Stomach (tissue), 9 donors: ENCODE measurements around the gene FOXE3. TPM values are rescaled to one million over a fixed set of nuclear protein-coding genes. Genes with fewer than 3 reads are reported as not detected.

Source experiments
- DNase-seq, 2 donors: peaks; one replicate each; pipeline versions ENCODE4 v3.0.0 to v3.0.0-alpha.2; 2013 to 2019
- H3K27ac ChIP-seq, 5 donors: fragments of 200-600 bp in 4 of 5; sonication (generic) in 4 of 5; one replicate each; pipeline ENCODE4 v1.5.1; 2013 to 2019; ENCODE audit warnings: mild to moderate bottlenecking in 1 of 5, moderate library complexity in 1 of 5
- H3K27me3 ChIP-seq, 3 donors: fragments of 200-600 bp; sonication (generic); one replicate each; pipeline ENCODE4 v1.5.1; 2017 to 2019; ENCODE audit warnings: mixed run types in 1 of 3
- H3K36me3 ChIP-seq, 4 donors: fragments of 200-600 bp; sonication (generic); 1 replicate in 3 of 4; 2 replicates in 1 of 4; pipeline ENCODE4 v1.5.1; 2016 to 2019
- H3K4me1 ChIP-seq, 4 donors: fragments of 200-600 bp; sonication (generic); one replicate each; pipeline ENCODE4 v1.5.1; 2016 to 2019
- H3K4me3 ChIP-seq, 4 donors: fragments of 200-600 bp; sonication (generic) in 3 of 4; one replicate each; pipeline ENCODE4 v1.5.1; 2016 to 2019; ENCODE audit warnings: mild to moderate bottlenecking in 1 of 4
- H3K9me3 ChIP-seq, 4 donors: fragments of 200-600 bp; sonication (generic); one replicate each; pipeline ENCODE4 v1.5.1; 2016 to 2019
- EP300 ChIP-seq: sonication (generic); formaldehyde crosslinking; IDR thresholded peaks from one replicate; pipeline ENCODE4 v1.6.1; 2017; ENCODE audit warnings: antibody characterized with exemption
- POLR2A ChIP-seq, 4 donors: fragments of 450-650 bp; IDR thresholded peaks; one replicate each; pipeline ENCODE4 v1.6.1; 2016; ENCODE audit warnings: antibody characterized with exemption in 4 of 4, control low read depth in 2 of 4, mild to moderate bottlenecking in 1 of 4, moderate library complexity in 1 of 4
- POLR2AphosphoS5 ChIP-seq, 3 donors: sonication (generic); formaldehyde crosslinking; IDR thresholded peaks; one replicate each; pipeline ENCODE4 v1.6.1; 2016; ENCODE audit warnings: antibody characterized with exemption in 3 of 3
- WGBS, 5 donors: extraction: QIAGEN DNeasy Blood & Tissue Kit in 3 of 5; methylation state at CpG; one replicate each; pipeline versions ENCODE4 v1.1.5 to v1.1.7; 2013 to 2018; 5-methylcytosine and 5-hydroxymethylcytosine counted together
- intact Hi-C: fragments of 100-400 bp; cut with DNase I; formaldehyde crosslinking; loops from one replicate; pipeline ENCODE4 v1.15.1; 2023; ENCODE audit warnings: low total_unique reads
- polyA plus RNA-seq, 3 donors: library from polyadenylated mRNA; stranded (reverse); fragments of 200-250 nt; gene quantifications; one replicate each; pipeline ENCODE4 v1.2.3, GENCODE V29; 2013
- total RNA-seq, 5 donors: library from RNA; depleted of rRNA; stranded (reverse); fragments of >200 nt; gene quantifications; one replicate each; pipeline versions ENCODE4 v1.1.0 to v1.2.3, GENCODE V29; 2014 to 2016
- TF ChIP-seq, protein P1 (sequence below), 7 experiments: fragments of 450-650 bp in 4 of 7; fragments of 200-600 bp in 3 of 7; sonication (generic) in 3 of 7; IDR thresholded peaks; one replicate each; pipeline ENCODE4 v1.5.1; 2016 to 2019; ENCODE audit warnings: antibody characterized with exemption in 7 of 7, control low read depth in 2 of 7, mild to moderate bottlenecking in 1 of 7
- donor health status: healthy with polysubstance abuse.
- donor health status: Bipolar disorder and iron deficiency.
- donor health status: healthy.

FOXE3 gene
- total and polyA plus RNA-seq, 8 donors = not detected

- intact Hi-C loops = no loop called here
- no peak for DNase-seq
- WGBS, 5 donors = 68 to 74% (median 73%) methylated on average over 4 of the region's 4 CpGs
- Histone ChIP-seq H3K36me3 (no peaks in the 10 kb centered on the region), H3K9me3 (no peaks in the 10 kb centered on the region), H3K4me1 (peaks cover 0 to 11% (median 8%) of the 10 kb centered on the region in 4 donors), H3K27ac (no peak overlapping the region), H3K4me3 (no peak overlapping the region), H3K27me3 (peaks cover 0 to 73% (median 3%) of the 10 kb centered on the region in 3 donors)
- no peak for TF ChIP-seq POLR2AphosphoS5 (IDR thresholded peaks at IDR 0.05)
- no peak for TF ChIP-seq POLR2A (IDR thresholded peaks at IDR 0.05)
- TF ChIP-seq, protein P1, sequence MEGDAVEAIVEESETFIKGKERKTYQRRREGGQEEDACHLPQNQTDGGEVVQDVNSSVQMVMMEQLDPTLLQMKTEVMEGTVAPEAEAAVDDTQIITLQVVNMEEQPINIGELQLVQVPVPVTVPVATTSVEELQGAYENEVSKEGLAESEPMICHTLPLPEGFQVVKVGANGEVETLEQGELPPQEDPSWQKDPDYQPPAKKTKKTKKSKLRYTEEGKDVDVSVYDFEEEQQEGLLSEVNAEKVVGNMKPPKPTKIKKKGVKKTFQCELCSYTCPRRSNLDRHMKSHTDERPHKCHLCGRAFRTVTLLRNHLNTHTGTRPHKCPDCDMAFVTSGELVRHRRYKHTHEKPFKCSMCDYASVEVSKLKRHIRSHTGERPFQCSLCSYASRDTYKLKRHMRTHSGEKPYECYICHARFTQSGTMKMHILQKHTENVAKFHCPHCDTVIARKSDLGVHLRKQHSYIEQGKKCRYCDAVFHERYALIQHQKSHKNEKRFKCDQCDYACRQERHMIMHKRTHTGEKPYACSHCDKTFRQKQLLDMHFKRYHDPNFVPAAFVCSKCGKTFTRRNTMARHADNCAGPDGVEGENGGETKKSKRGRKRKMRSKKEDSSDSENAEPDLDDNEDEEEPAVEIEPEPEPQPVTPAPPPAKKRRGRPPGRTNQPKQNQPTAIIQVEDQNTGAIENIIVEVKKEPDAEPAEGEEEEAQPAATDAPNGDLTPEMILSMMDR (IDR thresholded peaks at IDR 0.05) = no peak
- TF ChIP-seq EP300 = no peak
These were observed 13.5 kb upstream of the FOXE3 start for GRCh38 chr1:47402591-47402990.

GRCh38 chr1:47403321-47403910 lies 12.7 kb upstream of the FOXE3 start:
- peaks cover 0 to 68% (median 3%) of the 10 kb centered on the region in 3 donors for H3K27me3 ChIP-seq
- 75 to 95% (median 85%) methylated on average over 4 of the region's 4 CpGs for whole genome bisulfite sequencing, 5 donors
- TF ChIP-seq, protein P1 (IDR thresholded peaks at IDR 0.05) = no peak
- no peak overlapping the region for H3K27ac ChIP-seq
- intact Hi-C loops = no loop called here
- DNase-seq = no peak
- H3K9me3 ChIP-seq = no peaks in the 10 kb centered on the region
- H3K4me3 ChIP-seq = no peak overlapping the region
- no peaks in the 10 kb centered on the region for H3K36me3 ChIP-seq
- peaks cover 0 to 11% (median 8%) of the 10 kb centered on the region in 4 donors for H3K4me1 ChIP-seq

DNA sequence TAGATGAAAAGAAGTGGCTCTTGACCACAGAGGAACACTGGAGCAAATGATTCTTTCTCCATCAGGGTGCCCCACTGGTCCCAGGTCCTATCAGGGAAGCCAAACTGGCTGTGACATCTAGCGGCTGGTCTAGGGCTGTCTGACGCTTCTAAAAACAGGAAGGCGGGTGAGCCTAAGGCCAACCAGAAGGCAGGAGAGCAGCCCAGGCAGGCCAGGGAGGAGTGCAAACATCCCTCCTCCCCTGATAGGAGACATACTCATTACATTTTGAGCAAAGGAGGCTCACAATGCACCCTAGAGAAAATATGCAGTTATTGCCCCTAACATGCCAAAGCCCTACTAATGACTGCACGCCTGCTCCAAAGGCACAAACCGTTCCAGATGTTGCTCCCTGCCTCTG lies 10.4 kb upstream of the FOXE3 start:
- Histone ChIP-seq H3K9me3 (no peaks in the 10 kb centered on the region), H3K27ac (no peak overlapping the region), H3K36me3 (no peaks in the 10 kb centered on the region), H3K4me1 (peaks cover 0 to 11% (median 8%) of the 10 kb centered on the region in 4 donors), H3K4me3 (no peak overlapping the region), H3K27me3 (peaks cover 0 to 57% (median 3%) of the 10 kb centered on the region in 3 donors)
- intact Hi-C loops = no loop called here
- DNase-seq = no peak
- TF ChIP-seq POLR2A (IDR thresholded peaks at IDR 0.05) (no peak), POLR2AphosphoS5 (IDR thresholded peaks at IDR 0.05) (no peak), EP300 (no peak)
- TF ChIP-seq, protein P1 (IDR thresholded peaks at IDR 0.05) = no peak
- 69 to 82% (median 77%) methylated on average over 3 to 5 of the region's 5 CpGs for WGBS, 5 donors

- Histone ChIP-seq H3K27ac (no peak overlapping the region), H3K9me3 (no peaks in the 10 kb centered on the region), H3K4me3 (no peak overlapping the region), H3K27me3 (peaks cover 0 to 53% (median 3%) of the 10 kb centered on the region in 3 donors), H3K36me3 (no peaks in the 10 kb centered on the region), H3K4me1 (peaks cover 0 to 9% (median 6%) of the 10 kb centered on the region in 4 donors)
- TF ChIP-seq, protein P1 (IDR thresholded peaks at IDR 0.05) = no peak
- no peak for TF ChIP-seq POLR2A (IDR thresholded peaks at IDR 0.05)
- TF ChIP-seq EP300 = no peak
- TF ChIP-seq POLR2AphosphoS5 (IDR thresholded peaks at IDR 0.05) = no peak
- WGBS, 5 donors = 92 to 96% (median 93%) methylated on average over 5 of the region's 5 CpGs
- intact Hi-C loops = no loop called here
- no peak for DNase-seq
These were observed 9.1 kb upstream of the FOXE3 start for GRCh38 chr1:47406966-47407365.
